GM12801 (cell line): ENCODE measurements around the gene ADIPOR1.

Experiments used
- TF ChIP-seq, protein P1 (sequence below): IDR thresholded peaks from one replicate; pipeline ENCODE4 v1.5.1; 2011; ENCODE audit warnings: control low read depth; ENCODE audit not compliant: insufficient read length; ENCODE audit errors: extremely low read depth

Gene ADIPOR1

DNA sequence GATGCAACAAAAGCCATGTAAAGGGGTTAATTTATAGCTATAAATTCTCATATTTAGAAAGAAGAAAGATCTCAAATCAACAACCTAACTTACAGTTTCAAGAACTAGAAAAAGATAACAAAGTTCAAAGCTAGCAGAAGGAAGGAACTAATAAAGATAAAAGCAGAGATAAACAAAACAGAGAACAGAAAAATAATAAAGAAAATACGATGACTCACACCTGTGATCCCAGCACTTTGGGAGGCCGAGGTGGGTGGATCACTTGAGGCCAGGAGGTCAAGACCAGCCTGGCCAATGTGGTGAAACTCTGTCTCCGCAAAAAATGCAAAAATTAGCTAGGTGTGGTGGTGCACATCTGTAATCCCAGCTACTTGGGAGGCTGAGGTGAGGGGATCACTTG lies 36.6 kb upstream of the ADIPOR1 start:
- TF ChIP-seq, protein P1, sequence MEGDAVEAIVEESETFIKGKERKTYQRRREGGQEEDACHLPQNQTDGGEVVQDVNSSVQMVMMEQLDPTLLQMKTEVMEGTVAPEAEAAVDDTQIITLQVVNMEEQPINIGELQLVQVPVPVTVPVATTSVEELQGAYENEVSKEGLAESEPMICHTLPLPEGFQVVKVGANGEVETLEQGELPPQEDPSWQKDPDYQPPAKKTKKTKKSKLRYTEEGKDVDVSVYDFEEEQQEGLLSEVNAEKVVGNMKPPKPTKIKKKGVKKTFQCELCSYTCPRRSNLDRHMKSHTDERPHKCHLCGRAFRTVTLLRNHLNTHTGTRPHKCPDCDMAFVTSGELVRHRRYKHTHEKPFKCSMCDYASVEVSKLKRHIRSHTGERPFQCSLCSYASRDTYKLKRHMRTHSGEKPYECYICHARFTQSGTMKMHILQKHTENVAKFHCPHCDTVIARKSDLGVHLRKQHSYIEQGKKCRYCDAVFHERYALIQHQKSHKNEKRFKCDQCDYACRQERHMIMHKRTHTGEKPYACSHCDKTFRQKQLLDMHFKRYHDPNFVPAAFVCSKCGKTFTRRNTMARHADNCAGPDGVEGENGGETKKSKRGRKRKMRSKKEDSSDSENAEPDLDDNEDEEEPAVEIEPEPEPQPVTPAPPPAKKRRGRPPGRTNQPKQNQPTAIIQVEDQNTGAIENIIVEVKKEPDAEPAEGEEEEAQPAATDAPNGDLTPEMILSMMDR = no peak

DNA sequence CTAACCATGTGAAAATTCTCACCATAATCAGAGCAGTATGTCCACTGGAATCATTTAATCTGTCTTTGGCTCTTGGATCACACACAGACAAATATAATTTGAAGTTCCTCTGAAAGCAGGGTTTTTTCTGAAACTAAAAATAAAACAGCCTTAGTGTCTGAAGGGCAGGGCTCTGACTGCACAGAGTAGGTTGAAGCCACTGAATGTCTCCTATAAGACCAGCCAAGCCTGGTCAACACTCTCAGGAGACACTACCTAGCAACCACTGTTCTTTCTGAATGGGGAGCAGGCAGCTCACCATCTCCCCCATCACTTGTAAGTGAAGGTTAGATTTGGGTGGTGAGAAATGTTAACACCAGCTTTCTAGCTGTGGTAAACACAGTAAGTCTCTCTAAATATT lies 33.0 kb upstream of the ADIPOR1 start:
- TF ChIP-seq, protein P1 = no peak

DNA sequence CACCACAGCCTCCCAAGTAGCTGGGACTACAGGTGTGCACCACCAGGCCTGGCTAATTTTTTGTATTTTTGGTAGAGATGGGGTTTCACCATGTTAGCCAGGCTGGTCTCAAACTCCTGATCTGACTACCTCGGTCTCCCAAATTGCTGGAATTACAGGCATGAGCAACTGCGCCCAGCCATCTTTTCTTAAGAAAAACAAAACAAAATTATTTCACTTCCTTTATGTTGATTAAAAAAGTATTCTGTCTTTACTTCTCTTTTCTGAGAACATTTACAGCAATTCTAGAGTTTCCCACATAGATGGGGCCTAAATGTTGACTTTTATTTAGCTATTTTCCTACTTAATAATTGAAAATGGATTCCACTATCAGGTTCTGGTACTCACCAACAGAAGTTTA lies 31.8 kb upstream of the ADIPOR1 start:
- TF ChIP-seq, protein P1 = no peak

DNA sequence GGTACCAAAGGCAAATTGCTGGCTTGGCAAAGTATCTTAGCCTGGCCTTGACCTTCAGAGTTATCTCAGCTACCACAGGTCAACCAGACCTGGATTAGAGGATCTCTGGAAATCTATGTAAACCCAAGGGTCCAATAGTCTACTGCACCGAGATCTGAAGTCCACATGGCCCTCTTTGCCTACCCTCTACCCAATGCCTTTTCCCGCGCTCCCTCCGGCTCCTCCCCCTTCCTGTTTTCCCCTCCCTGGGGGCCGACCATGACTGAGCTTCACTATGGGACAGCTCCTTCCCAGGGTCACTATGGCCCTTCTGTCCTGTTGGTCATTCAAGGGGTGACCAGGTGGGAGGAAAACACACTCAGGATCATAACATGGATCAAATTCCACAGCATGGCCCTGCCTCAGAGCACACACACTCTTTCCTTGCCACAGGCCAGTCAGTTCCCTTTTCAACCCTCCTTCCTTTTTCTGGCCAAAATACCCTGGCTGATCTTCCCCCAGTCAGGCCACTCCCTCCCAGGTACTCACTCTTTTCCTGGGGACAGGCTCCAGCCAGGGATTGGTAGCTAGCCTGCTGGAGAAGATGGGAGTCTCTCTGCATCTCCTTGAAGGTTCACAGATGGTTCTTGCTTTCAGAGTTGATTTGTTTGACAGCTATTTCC lies 29.9 kb upstream of the ADIPOR1 start:
- TF ChIP-seq, protein P1 = no peak

DNA sequence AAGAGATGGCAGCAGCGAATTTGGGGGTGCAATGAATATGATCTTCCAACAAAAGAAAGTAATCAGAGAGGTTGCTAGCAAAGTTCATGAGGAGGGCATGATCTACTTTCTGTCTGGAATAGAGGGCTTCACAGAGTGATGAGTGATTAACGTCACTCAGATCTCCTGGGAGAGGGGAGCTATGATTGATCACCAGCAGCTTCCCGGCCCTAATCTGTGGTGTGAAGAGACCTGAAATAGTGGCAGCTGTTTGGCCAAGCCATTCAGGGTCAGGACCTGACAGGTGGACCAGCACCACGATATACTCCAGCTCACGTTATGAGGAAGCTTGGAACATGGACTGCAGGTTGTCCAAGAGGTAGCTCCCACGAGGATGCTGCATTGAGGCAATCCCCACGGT lies 29.1 kb upstream of the ADIPOR1 start:
- TF ChIP-seq, protein P1 = no peak

DNA sequence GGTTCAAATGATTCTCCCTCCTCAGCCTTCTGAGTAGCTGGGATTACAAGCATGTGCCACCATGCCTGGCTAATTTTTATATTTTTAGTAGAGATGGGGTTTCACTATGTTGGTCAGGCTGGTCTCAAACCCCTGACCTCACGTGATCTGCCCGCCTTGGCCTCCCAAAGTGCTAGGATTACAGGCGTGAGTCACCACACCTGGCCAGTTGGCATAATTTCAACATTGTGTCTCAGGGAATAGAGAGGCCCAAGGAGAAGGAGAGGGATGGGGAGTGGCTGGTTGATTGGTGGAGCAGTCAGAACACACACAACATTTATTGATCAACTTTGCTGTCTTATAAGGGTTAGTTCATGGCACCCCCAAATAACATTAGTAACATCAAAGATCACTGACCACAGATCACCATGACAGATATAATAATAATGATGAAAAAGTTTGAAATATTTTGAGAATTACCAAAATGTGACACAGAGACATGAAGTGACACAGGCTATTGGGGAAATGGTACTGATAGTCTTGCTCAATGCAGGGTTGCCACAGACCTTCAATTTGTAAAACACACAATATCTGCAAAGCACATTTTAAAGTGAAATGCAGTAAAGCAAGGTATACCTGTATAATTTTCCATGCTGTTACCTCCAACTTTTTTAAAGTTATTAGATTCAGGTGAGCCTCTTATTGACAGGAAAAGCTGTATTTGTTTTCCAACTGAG lies 24.8 kb upstream of the ADIPOR1 start:
- TF ChIP-seq, protein P1 = no peak

DNA sequence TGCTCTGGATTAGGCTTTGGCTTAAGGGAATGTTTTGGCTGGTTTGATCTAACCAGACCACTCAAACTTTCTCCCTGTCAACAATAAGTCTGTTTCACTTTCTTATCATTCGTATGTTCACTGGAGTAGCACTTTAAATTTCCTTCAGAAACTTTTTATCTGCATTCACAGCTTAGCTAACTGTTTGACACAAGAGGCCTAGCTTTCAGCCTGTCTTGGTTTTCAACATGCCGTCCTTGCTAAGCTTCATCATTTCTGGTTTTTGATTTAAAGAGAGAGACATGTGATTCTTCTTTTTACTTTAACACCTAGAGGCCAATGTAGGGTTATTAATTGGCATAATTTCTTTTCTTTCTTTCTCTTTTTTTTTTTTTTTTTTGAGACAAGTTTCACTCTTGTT lies 23.8 kb upstream of the ADIPOR1 start:
- TF ChIP-seq, protein P1 = no peak
